Common myeloid progenitor, CD34-positive (primary cell): ENCODE data around the gene CSRP1.

Source experiments
- CTCF ChIA-PET: fragments of 350-600 bp; sonication (Branson Sonifier 250); formaldehyde crosslinking; loops from one replicate; lab custom pipeline; 2021; ENCODE audit warnings: antibody characterized with exemption; lab: Charles Lee
- POLR2A ChIA-PET: fragments of 350-600 bp; sonication (Branson Sonifier 250); formaldehyde crosslinking; loops from one replicate; lab custom pipeline; 2021; ENCODE audit warnings: antibody characterized with exemption; lab: Charles Lee
- DNase-seq, 3 donors: peaks; one replicate each; pipeline versions ENCODE4 v3.0.0 to v3.0.0-alpha.2; 2013
- H3K27ac ChIP-seq, 2 experiments: 1 replicate in 1 of 2; 2 replicates in 1 of 2; pipeline ENCODE4 v1.7.0; 2013; ENCODE audit warnings: inconsistent platforms in 2 of 2, low read length in 2 of 2, mild to moderate bottlenecking in 2 of 2, low read depth in 1 of 2, moderate library complexity in 1 of 2; ENCODE audit not compliant: severe bottlenecking in 2 of 2, insufficient read depth in 1 of 2, poor library complexity in 1 of 2
- H3K27me3 ChIP-seq, 5 experiments: replicated peaks in 2 of 5; 1 replicate in 3 of 5; 2 replicates in 2 of 5; pipeline versions ENCODE4 v1.6.1 to v1.7.0; 2013; ENCODE audit warnings: low read length in 4 of 5, mild to moderate bottlenecking in 2 of 5, moderate library complexity in 2 of 5, inconsistent platforms in 1 of 5; ENCODE audit not compliant: insufficient read depth in 5 of 5, control insufficient read depth in 4 of 5
- H3K36me3 ChIP-seq, 4 experiments: 1 replicate in 2 of 4; 2 replicates in 2 of 4; pipeline versions ENCODE4 v1.6.1 to v1.7.0; 2013; ENCODE audit warnings: low read length in 3 of 4, control low read depth in 1 of 4, mild to moderate bottlenecking in 1 of 4; ENCODE audit not compliant: control insufficient read depth in 4 of 4, insufficient read depth in 4 of 4
- H3K4me1 ChIP-seq, 4 experiments: 1 replicate in 3 of 4; 2 replicates in 1 of 4; pipeline versions ENCODE4 v1.6.1 to v1.7.1; 2013; ENCODE audit warnings: low read length in 3 of 4, mild to moderate bottlenecking in 3 of 4, control low read depth in 1 of 4, inconsistent platforms in 1 of 4, moderate library complexity in 1 of 4; ENCODE audit not compliant: control insufficient read depth in 4 of 4, insufficient read depth in 4 of 4; ENCODE audit errors: control extremely low read depth in 1 of 4
- H3K4me3 ChIP-seq, 7 experiments: 1 replicate in 4 of 7; 2 replicates in 3 of 7; pipeline versions ENCODE4 v1.5.1 to v1.7.0; 2013; ENCODE audit warnings: mild to moderate bottlenecking in 7 of 7, low read length in 6 of 7, moderate library complexity in 6 of 7, inconsistent platforms in 2 of 7, low read depth in 2 of 7, control low read depth in 1 of 7; ENCODE audit not compliant: insufficient read depth in 4 of 7, control insufficient read depth in 1 of 7; ENCODE audit errors: extremely low read depth in 1 of 7
- H3K9me3 ChIP-seq, 5 experiments: 1 replicate in 4 of 5; 2 replicates in 1 of 5; pipeline versions ENCODE4 v1.6.1 to v1.7.1; 2013; ENCODE audit warnings: low read length in 4 of 5, mild to moderate bottlenecking in 2 of 5, inconsistent platforms in 1 of 5, low read depth in 1 of 5, moderate library complexity in 1 of 5; ENCODE audit not compliant: control insufficient read depth in 4 of 5, insufficient read depth in 2 of 5; ENCODE audit errors: control extremely low read depth in 1 of 5
- WGBS: methylation state at CpG from one replicate; pipeline ENCODE4 v1.1.5; 2013; ENCODE audit not compliant: insufficient coverage; 5-methylcytosine and 5-hydroxymethylcytosine counted together

The CSRP1 gene

GRCh38 chr1:201485184-201485774 is 21.6 kb downstream of the CSRP1 start:
- WGBS, result 94% methylated on average over 4 of the region's 4 CpGs
- H3K36me3 ChIP-seq, result peaks cover 0 to 27% (median 14%) of the 10 kb centered on the region in 4 experiments
- POLR2A ChIA-PET, result no interaction called here

GRCh38 chr1:201483373-201483949 is 23.5 kb downstream of the CSRP1 start:
- peaks cover 4 to 68% (median 42%) of the 10 kb centered on the region in 4 experiments for H3K4me1 ChIP-seq
- H3K27ac ChIP-seq, result no peak overlapping the region
- WGBS, result 95% methylated on average over 2 of the region's 4 CpGs
- H3K27me3 ChIP-seq, result peaks cover 0 to 3% (median 0%) of the 10 kb centered on the region in 5 experiments
- POLR2A ChIA-PET, result no interaction called here
- H3K4me3 ChIP-seq, result no peak overlapping the region
- H3K36me3 ChIP-seq, result peaks cover 0 to 17% (median 13%) of the 10 kb centered on the region in 4 experiments
- no peak for DNase-seq
- CTCF ChIA-PET, result interaction anchor here (1.2 to 29.7 kb wide), 14 partner anchors 7 to 312 kb away, joined by 3 to 1059 read pairs (median 10); partner anchors contain the start of genes CSRP1 and PHLDA3
- no peaks in the 10 kb centered on the region for H3K9me3 ChIP-seq

More at GRCh38 chr1:201485184-201485774, 21.6 kb downstream of the CSRP1 start:
- no peak for DNase-seq
- H3K27me3 ChIP-seq, result peaks cover 0 to 3% (median 0%) of the 10 kb centered on the region in 5 experiments
- CTCF ChIA-PET, result interaction anchor here (1.0 to 29.7 kb wide), 6 partner anchors 23 to 219 kb away, joined by 3 to 1059 read pairs (median 32); partner anchors contain the start of gene CSRP1
- no peaks in the 10 kb centered on the region for H3K9me3 ChIP-seq
- H3K4me3 ChIP-seq, result no peak overlapping the region
- H3K4me1 ChIP-seq, result peaks cover 4 to 82% (median 55%) of the 10 kb centered on the region in 4 experiments
- H3K27ac ChIP-seq, result peak overlapping the region; percentile 6 to 39

DNA sequence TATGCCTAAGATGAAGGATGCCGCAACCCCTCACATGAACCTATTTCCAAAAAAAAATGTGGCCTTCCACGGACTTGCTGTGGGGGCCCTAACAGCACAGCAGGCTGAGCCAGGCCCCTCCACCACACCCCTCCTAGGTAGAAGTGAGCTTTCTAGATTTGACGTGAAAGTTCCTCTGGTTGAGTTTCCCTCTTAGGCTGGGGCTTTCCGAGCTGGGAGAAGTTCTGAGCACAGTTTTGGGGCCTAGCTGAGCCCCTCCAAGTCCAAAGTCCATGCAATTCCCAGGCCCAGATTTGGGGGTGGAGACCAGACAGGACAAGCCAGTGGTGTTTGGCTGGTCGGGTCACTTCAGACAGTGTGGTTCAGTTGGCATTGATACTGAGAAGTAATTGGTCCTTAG is 24.2 kb downstream of the CSRP1 start:
- 85% methylated on average over 5 of the region's 5 CpGs for WGBS
- ChIA-PET POLR2A (interaction anchor here (1.3 to 3.0 kb wide), 2 partner anchors 11 to 35 kb away, joined by 4 to 14 read pairs; no protein-coding TSS in a partner anchor), CTCF (interaction anchor here (1.0 to 29.7 kb wide), 18 partner anchors 8 to 409 kb away, joined by 3 to 1059 read pairs (median 6); partner anchors contain the start of genes CSRP1 and PHLDA3)
- H3K36me3 ChIP-seq, result peaks cover 0 to 16% (median 8%) of the 10 kb centered on the region in 4 experiments
- no peak overlapping the region for H3K27ac ChIP-seq
- peaks cover 4 to 67% (median 42%) of the 10 kb centered on the region in 4 experiments for H3K4me1 ChIP-seq
- H3K9me3 ChIP-seq, result no peaks in the 10 kb centered on the region
- no peak overlapping the region for H3K4me3 ChIP-seq
- peaks cover 0 to 3% (median 0%) of the 10 kb centered on the region in 5 experiments for H3K27me3 ChIP-seq
- no peak for DNase-seq

- peak; percentile 92 to 94 (median 93) for DNase-seq
- Histone ChIP-seq H3K9me3 (no peaks in the 10 kb centered on the region), H3K4me3 (peak overlapping the region in 5 of 7 experiments; percentile 31 to 79 (median 66)), H3K27me3 (peaks cover 0 to 3% (median 0%) of the 10 kb centered on the region in 5 experiments), H3K36me3 (peaks cover 0 to 16% (median 5%) of the 10 kb centered on the region in 4 experiments), H3K4me1 (peaks cover 4 to 59% (median 41%) of the 10 kb centered on the region in 4 experiments), H3K27ac (no peak overlapping the region)
- POLR2A ChIA-PET, result interaction anchor here (1.0 to 3.0 kb wide), 7 partner anchors 12 to 34 kb away, joined by 3 to 14 read pairs (median 4); partner anchors contain the start of gene PHLDA3
- 3% methylated on average over 28 of the region's 35 CpGs for WGBS
- CTCF ChIA-PET, result interaction anchor here (0.6 to 29.7 kb wide), 25 partner anchors 9 to 409 kb away, joined by 3 to 1059 read pairs (median 6); partner anchors contain the start of genes CSRP1 and PHLDA3
These were observed 25.0 kb downstream of the CSRP1 start for GRCh38 chr1:201481761-201482493.

- CTCF ChIA-PET, result interaction anchor here (1.1 to 29.7 kb wide), 15 partner anchors 9 to 228 kb away, joined by 4 to 1059 read pairs (median 12); partner anchors contain the start of genes CSRP1 and PHLDA3
- H3K36me3 ChIP-seq, result peaks cover 0 to 16% (median 5%) of the 10 kb centered on the region in 4 experiments
- WGBS, result 0% methylated on average over 17 of the region's 17 CpGs
- peaks cover 0 to 3% (median 0%) of the 10 kb centered on the region in 5 experiments for H3K27me3 ChIP-seq
- H3K9me3 ChIP-seq, result no peaks in the 10 kb centered on the region
- DNase-seq, result no peak
- H3K4me3 ChIP-seq, result peak overlapping the region; percentile 28 to 79 (median 54)
- peaks cover 4 to 50% (median 37%) of the 10 kb centered on the region in 4 experiments for H3K4me1 ChIP-seq
- H3K27ac ChIP-seq, result no peak overlapping the region
- POLR2A ChIA-PET, result interaction anchor here (1.0 to 3.0 kb wide), 5 partner anchors 12 to 33 kb away, joined by 3 to 14 read pairs (median 8); partner anchors contain the start of gene PHLDA3
These were observed 25.9 kb downstream of the CSRP1 start for GRCh38 chr1:201481004-201481380.

- ChIA-PET POLR2A (interaction anchor here (2.2 to 3.0 kb wide), 2 partner anchors 11 to 32 kb away, joined by 10 to 14 read pairs; partner anchors contain the start of gene PHLDA3), CTCF (interaction anchor here (1.1 to 29.7 kb wide), 11 partner anchors 9 to 224 kb away, joined by 4 to 1059 read pairs (median 20); partner anchors contain the start of genes CSRP1 and PHLDA3)
- WGBS, result 6% methylated on average over 28 of the region's 37 CpGs
- Histone ChIP-seq H3K36me3 (peaks cover 0 to 15% (median 5%) of the 10 kb centered on the region in 4 experiments), H3K27ac (no peak overlapping the region), H3K4me3 (peak overlapping the region; percentile 28 to 79 (median 54)), H3K27me3 (peaks cover 0 to 3% (median 0%) of the 10 kb centered on the region in 5 experiments), H3K9me3 (no peaks in the 10 kb centered on the region), H3K4me1 (peaks cover 0 to 44% (median 31%) of the 10 kb centered on the region in 4 experiments)
- DNase-seq, result peak; percentile 77 to 90 (median 84)
These were observed 26.5 kb downstream of the CSRP1 start for GRCh38 chr1:201480231-201481003.
